NT2/D1 (cell line): ENCODE data around the gene TOX2.

Experiments used
- DNase-seq: peaks from one replicate; pipeline ENCODE4 v3.0.0-alpha.2; 2011; ENCODE audit warnings: low read depth, low spot score
- H3K27me3 ChIP-seq: 2 replicates; pipeline ENCODE4 v1.6.0; 2011; ENCODE audit warnings: mild to moderate bottlenecking; ENCODE audit not compliant: insufficient read length, insufficient read depth
- H3K36me3 ChIP-seq: 2 replicates; pipeline ENCODE4 v1.6.1; 2011; ENCODE audit warnings: mild to moderate bottlenecking, low read length, mixed read lengths; ENCODE audit not compliant: insufficient read depth, insufficient read length
- H3K4me1 ChIP-seq: 2 replicates; pipeline ENCODE4 v1.5.1; 2011; ENCODE audit not compliant: insufficient read depth, insufficient read length
- H3K4me3 ChIP-seq: 2 replicates; pipeline ENCODE4 v1.5.1; 2011; ENCODE audit warnings: low read depth; ENCODE audit not compliant: insufficient read length
- H3K9ac ChIP-seq: 2 replicates; pipeline ENCODE4 v1.6.0; 2011; ENCODE audit warnings: low read depth; ENCODE audit not compliant: insufficient read length
- H3K9me3 ChIP-seq: 2 replicates; pipeline ENCODE4 v1.5.1; 2011; ENCODE audit warnings: mild to moderate bottlenecking, low read length; ENCODE audit not compliant: insufficient read depth
- SUZ12 ChIP-seq: IDR thresholded peaks from 2 replicates; pipeline ENCODE4 v1.6.1; 2011; ENCODE audit not compliant: insufficient read length, insufficient read depth; ENCODE audit errors: extremely low read depth
- YY1 ChIP-seq: IDR thresholded peaks from 2 replicates; pipeline ENCODE4 v1.6.1; 2011; ENCODE audit not compliant: insufficient read length, insufficient read depth
- ZNF274 ChIP-seq: IDR thresholded peaks from 2 replicates; pipeline ENCODE4 v1.6.1; 2011; ENCODE audit warnings: mild to moderate bottlenecking, low read depth, low read length

Gene TOX2

GRCh38 chr20:44018259-44018941, 103.7 kb downstream of the TOX2 start:
- Histone ChIP-seq H3K9ac (no peak overlapping the region), H3K4me3 (no peak overlapping the region), H3K27me3 (no peaks in the 10 kb centered on the region), H3K9me3 (no peaks in the 10 kb centered on the region), H3K36me3 (no peaks in the 10 kb centered on the region), H3K4me1 (peaks cover 13% of the 10 kb centered on the region)
- no peak for DNase-seq
- TF ChIP-seq ZNF274 (no peak), YY1 (no peak), SUZ12 (no peak)

- Histone ChIP-seq H3K36me3 (no peaks in the 10 kb centered on the region), H3K9ac (no peak overlapping the region), H3K9me3 (no peaks in the 10 kb centered on the region), H3K4me3 (no peak overlapping the region), H3K4me1 (peaks cover 13% of the 10 kb centered on the region), H3K27me3 (no peaks in the 10 kb centered on the region)
- TF ChIP-seq YY1, result no peak
- no peak for TF ChIP-seq ZNF274
- DNase-seq, result no peak
Observed at GRCh38 chr20:44018942-44019637, 104.4 kb downstream of the TOX2 start.

GRCh38 chr20:44019638-44020335, 105.1 kb downstream of the TOX2 start:
- Histone ChIP-seq H3K9ac (no peak overlapping the region), H3K36me3 (no peaks in the 10 kb centered on the region), H3K4me3 (no peak overlapping the region), H3K27me3 (no peaks in the 10 kb centered on the region), H3K4me1 (peaks cover 13% of the 10 kb centered on the region), H3K9me3 (no peaks in the 10 kb centered on the region)
- no peak for TF ChIP-seq ZNF274
- TF ChIP-seq YY1, result no peak
- TF ChIP-seq SUZ12, result no peak
- no peak for DNase-seq

GRCh38 chr20:44020406-44021148, 105.9 kb downstream of the TOX2 start:
- no peak for DNase-seq
- TF ChIP-seq YY1 (no peak), ZNF274 (no peak), SUZ12 (no peak)
- no peaks in the 10 kb centered on the region for H3K27me3 ChIP-seq
- H3K9ac ChIP-seq, result no peak overlapping the region
- H3K9me3 ChIP-seq, result no peaks in the 10 kb centered on the region
- no peak overlapping the region for H3K4me3 ChIP-seq
- no peaks in the 10 kb centered on the region for H3K36me3 ChIP-seq
- H3K4me1 ChIP-seq, result peaks cover 13% of the 10 kb centered on the region

- Histone ChIP-seq H3K4me1 (peaks cover 15% of the 10 kb centered on the region), H3K27me3 (no peaks in the 10 kb centered on the region), H3K9me3 (no peaks in the 10 kb centered on the region), H3K9ac (no peak overlapping the region), H3K4me3 (no peak overlapping the region), H3K36me3 (no peaks in the 10 kb centered on the region)
- TF ChIP-seq SUZ12, result no peak
- TF ChIP-seq ZNF274, result no peak
- TF ChIP-seq YY1, result no peak
- no peak for DNase-seq
Observed at GRCh38 chr20:44021186-44021585, 106.5 kb downstream of the TOX2 start.

GRCh38 chr20:44021900-44022299, 107.2 kb downstream of the TOX2 start:
- H3K9ac ChIP-seq, result no peak overlapping the region
- peaks cover 15% of the 10 kb centered on the region for H3K4me1 ChIP-seq
- no peak overlapping the region for H3K4me3 ChIP-seq
- H3K36me3 ChIP-seq, result no peaks in the 10 kb centered on the region
- no peaks in the 10 kb centered on the region for H3K27me3 ChIP-seq
- H3K9me3 ChIP-seq, result no peaks in the 10 kb centered on the region
- no peak for TF ChIP-seq SUZ12
- TF ChIP-seq YY1, result no peak
- TF ChIP-seq ZNF274, result no peak
- DNase-seq, result no peak
